Testis (tissue), 3 donors: ENCODE data around the gene OXT. TPM values are rescaled to one million over a fixed set of nuclear protein-coding genes. Genes with fewer than 3 reads are reported as not detected.

ENCODE experiments used
- DNase-seq: peaks from one replicate; pipeline ENCODE4 v3.0.0-alpha.2; 2019
- H3K27ac ChIP-seq, 2 donors: fragments of 200-600 bp; sonication (generic); one replicate each; pipeline ENCODE4 v1.5.1; 2019
- H3K27me3 ChIP-seq: fragments of 200-600 bp; sonication (generic); one replicate; pipeline ENCODE4 v1.5.1; 2019
- H3K36me3 ChIP-seq: fragments of 200-600 bp; sonication (generic); one replicate; pipeline ENCODE4 v1.5.1; 2017; ENCODE audit warnings: low read depth; ENCODE audit errors: missing control alignments
- H3K4me1 ChIP-seq: fragments of 200-600 bp; sonication (generic); one replicate; pipeline ENCODE4 v1.5.1; 2019
- H3K4me3 ChIP-seq, 2 donors: fragments of 200-600 bp; sonication (generic); one replicate each; pipeline ENCODE4 v1.5.1; 2017 to 2019
- H3K9me3 ChIP-seq: fragments of 200-600 bp; sonication (generic); one replicate; pipeline ENCODE4 v1.5.1; 2017
- POLR2A ChIP-seq: fragments of 450-650 bp; IDR thresholded peaks from one replicate; pipeline ENCODE4 v1.6.1; 2017; ENCODE audit warnings: antibody characterized with exemption, mild to moderate bottlenecking, moderate library complexity
- WGBS, 2 donors: methylation state at CpG; one replicate each; pipeline ENCODE4 v1.1.5; 2018; 5-methylcytosine and 5-hydroxymethylcytosine counted together
- intact Hi-C: fragments of 100-400 bp; cut with DNase I; formaldehyde crosslinking; loops from one replicate; pipeline ENCODE4 v1.15.1; 2023; ENCODE audit warnings: low total_unique reads
- polyA plus RNA-seq: library from polyadenylated mRNA; stranded (reverse); fragments of 350-450 nt; fragmentation: Illumina TruSeq; extraction: RNeasy Lipid Tissue Mini Kit (QIAGEN cat#74804); gene quantifications from one replicate; pipeline ENCODE4 v1.2.3, GENCODE V29; 2014; ENCODE audit warnings: low read depth, low replicate concordance; ENCODE audit not compliant: insufficient read depth
- total RNA-seq, 2 donors: library from RNA; depleted of rRNA; stranded (reverse); fragments of >200 nt; gene quantifications; one replicate each; pipeline ENCODE4 v1.2.3, GENCODE V29; 2016
- TF ChIP-seq, protein P1 (sequence below), 3 experiments: fragments of 450-650 bp in 2 of 3; fragments of 200-600 bp in 1 of 3; sonication (generic) in 1 of 3; IDR thresholded peaks; one replicate each; pipeline ENCODE4 v1.5.1; 2016 to 2019; ENCODE audit warnings: antibody characterized with exemption in 3 of 3, mild to moderate bottlenecking in 2 of 3, moderate library complexity in 1 of 3

Gene OXT
- total and polyA plus RNA-seq, 3 donors from 2014 or later, result 1.7 to 6.7 (median 3.7) TPM

DNA sequence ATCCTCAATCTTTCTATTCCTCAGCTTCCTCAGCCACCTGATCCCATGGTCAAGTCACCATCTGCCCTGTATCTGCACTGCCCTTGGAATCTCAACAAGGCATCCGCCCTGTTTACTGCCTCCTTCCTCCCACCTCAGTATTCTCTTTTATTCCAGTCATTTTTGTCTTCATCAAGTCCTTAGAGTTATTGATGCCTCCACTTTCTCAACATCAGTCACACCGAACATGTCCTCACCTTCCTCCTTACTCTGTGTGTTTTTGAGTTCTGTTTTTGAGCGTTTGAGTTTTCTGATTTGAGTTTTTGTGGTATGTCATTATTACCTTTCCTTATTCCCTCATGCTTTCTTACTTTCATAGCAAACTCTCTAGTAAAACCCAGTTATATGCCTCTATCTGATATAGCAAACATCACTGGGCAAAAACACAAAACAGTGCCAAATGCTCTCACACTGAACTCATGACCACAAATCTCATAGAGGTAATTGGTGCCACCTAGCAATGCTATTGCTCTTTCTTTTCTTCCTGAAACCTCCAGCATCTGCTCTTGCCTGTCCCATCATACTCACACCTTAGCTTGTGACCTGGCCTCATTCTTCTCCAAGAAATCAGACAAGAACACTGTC is 39.8 kb upstream of the OXT start:
- no peak overlapping the region for H3K4me3 ChIP-seq
- intact Hi-C loops, result no loop called here
- H3K36me3 ChIP-seq, result no peaks in the 10 kb centered on the region
- H3K27ac ChIP-seq, result no peak overlapping the region
- H3K4me1 ChIP-seq, result no peaks in the 10 kb centered on the region
- H3K9me3 ChIP-seq, result no peaks in the 10 kb centered on the region
- 92 to 97% methylated on average over 3 of the region's 3 CpGs for WGBS, 2 donors
- TF ChIP-seq, protein P1, sequence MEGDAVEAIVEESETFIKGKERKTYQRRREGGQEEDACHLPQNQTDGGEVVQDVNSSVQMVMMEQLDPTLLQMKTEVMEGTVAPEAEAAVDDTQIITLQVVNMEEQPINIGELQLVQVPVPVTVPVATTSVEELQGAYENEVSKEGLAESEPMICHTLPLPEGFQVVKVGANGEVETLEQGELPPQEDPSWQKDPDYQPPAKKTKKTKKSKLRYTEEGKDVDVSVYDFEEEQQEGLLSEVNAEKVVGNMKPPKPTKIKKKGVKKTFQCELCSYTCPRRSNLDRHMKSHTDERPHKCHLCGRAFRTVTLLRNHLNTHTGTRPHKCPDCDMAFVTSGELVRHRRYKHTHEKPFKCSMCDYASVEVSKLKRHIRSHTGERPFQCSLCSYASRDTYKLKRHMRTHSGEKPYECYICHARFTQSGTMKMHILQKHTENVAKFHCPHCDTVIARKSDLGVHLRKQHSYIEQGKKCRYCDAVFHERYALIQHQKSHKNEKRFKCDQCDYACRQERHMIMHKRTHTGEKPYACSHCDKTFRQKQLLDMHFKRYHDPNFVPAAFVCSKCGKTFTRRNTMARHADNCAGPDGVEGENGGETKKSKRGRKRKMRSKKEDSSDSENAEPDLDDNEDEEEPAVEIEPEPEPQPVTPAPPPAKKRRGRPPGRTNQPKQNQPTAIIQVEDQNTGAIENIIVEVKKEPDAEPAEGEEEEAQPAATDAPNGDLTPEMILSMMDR (IDR thresholded peaks at IDR 0.05), result no peak
- no peak for TF ChIP-seq POLR2A
- no peaks in the 10 kb centered on the region for H3K27me3 ChIP-seq
- DNase-seq, result no peak

DNA sequence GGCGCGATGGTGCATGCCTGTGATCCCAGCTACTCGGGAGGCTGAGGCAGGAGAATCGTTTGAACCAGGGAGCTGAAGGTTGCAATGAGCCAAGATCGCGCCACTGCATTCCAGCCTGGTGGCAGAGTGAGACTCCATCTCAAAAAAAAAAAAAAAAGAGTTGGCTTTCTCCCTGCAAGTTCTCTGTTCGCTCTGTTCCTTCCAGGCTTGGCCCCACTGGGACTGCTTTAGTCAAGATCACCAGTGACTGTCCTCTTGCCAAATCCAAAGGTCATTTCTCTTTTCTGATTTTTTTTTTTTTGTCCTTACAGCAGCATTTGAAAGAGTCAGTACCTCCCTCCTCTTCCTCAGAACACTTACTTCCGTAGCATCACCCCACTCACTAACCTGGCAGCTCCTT is 38.8 kb upstream of the OXT start:
- H3K9me3 ChIP-seq, result no peaks in the 10 kb centered on the region
- no peaks in the 10 kb centered on the region for H3K27me3 ChIP-seq
- TF ChIP-seq, protein P1 (IDR thresholded peaks at IDR 0.05), result no peak
- TF ChIP-seq POLR2A, result no peak
- no peaks in the 10 kb centered on the region for H3K36me3 ChIP-seq
- 64 to 67% methylated on average over 8 of the region's 8 CpGs for WGBS, 2 donors
- no peaks in the 10 kb centered on the region for H3K4me1 ChIP-seq
- no peak overlapping the region for H3K4me3 ChIP-seq
- H3K27ac ChIP-seq, result no peak overlapping the region
- intact Hi-C loops, result no loop called here
- peak; percentile 46 for DNase-seq

DNA sequence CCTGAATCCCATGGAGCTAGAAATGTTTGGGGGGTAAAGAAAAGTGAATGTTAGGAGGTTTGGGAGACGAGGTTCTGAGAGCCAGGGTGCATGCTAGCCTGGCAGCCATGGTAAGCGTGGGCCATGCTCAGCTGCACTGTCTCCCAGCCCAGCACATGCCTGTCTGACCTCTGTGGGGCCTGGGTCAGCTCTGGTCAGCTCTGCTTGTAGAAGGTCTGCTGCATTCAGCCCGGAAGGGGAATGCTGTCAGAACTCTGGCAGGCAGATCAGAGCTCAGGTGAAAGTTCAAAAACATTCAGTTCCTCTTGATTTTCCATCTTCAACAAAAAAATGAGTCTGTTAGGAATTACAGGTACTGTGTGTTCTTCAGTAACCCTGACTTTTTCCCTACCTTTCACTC is 33.8 kb upstream of the OXT start:
- TF ChIP-seq POLR2A, result no peak
- TF ChIP-seq, protein P1 (IDR thresholded peaks at IDR 0.05), result no peak
- Histone ChIP-seq H3K36me3 (no peaks in the 10 kb centered on the region), H3K4me1 (peaks cover 11% of the 10 kb centered on the region), H3K27ac (no peak overlapping the region), H3K9me3 (no peaks in the 10 kb centered on the region), H3K27me3 (no peaks in the 10 kb centered on the region), H3K4me3 (no peak overlapping the region)
- WGBS, 2 donors, result 79 to 84% methylated on average over 3 of the region's 3 CpGs
- DNase-seq, result no peak
- intact Hi-C loops, result no loop called here

DNA sequence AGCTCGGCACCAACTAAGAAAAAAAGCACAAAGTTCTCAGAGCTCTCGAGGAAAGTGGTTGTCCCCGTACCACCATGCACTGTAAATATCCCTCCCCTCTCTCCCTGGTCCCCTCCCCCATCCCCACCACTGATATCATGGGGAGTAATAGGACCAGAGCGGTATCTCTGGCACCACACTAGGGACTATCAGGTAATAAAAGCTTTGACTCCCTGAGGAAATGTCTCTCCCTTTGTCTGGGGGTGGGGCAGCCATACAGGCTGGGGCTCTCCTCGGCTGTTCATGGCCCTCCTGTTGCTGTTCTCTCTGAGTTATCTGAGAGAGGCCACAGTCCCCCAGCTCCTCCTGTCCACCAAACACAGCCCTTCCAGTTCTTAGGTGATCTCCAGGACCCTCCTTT is 33.0 kb upstream of the OXT start:
- 83 to 86% methylated on average over 5 of the region's 5 CpGs for WGBS, 2 donors
- Histone ChIP-seq H3K4me3 (no peak overlapping the region), H3K36me3 (no peaks in the 10 kb centered on the region), H3K4me1 (peaks cover 12% of the 10 kb centered on the region), H3K9me3 (no peaks in the 10 kb centered on the region), H3K27me3 (no peaks in the 10 kb centered on the region), H3K27ac (no peak overlapping the region)
- no peak for TF ChIP-seq POLR2A
- TF ChIP-seq, protein P1 (IDR thresholded peaks at IDR 0.05), result no peak
- intact Hi-C loops, result no loop called here
- no peak for DNase-seq

DNA sequence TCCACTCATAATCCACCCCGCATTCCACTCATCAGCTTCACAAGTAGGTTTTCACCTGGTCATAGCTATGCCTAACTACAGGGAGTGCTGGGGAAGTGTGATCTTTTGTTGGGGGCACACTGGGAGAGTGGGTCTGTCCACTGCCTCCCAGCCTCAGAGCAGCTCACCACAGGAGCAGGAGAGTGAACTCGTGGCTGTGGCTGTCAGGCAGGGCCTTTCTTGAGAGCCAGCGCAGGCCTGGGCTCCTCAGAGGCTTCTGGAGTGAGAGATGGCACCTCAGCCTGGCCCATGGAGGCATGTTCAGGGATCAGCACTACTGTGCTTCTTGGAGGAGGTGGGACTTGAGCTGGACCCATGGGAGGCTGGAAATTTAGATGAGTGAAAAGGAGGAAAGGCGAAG is 32.0 kb upstream of the OXT start:
- no peak overlapping the region for H3K4me3 ChIP-seq
- no peak for DNase-seq
- peaks cover 12% of the 10 kb centered on the region for H3K4me1 ChIP-seq
- WGBS, 2 donors, result 83 to 95% methylated on average over 4 of the region's 4 CpGs
- no peak overlapping the region for H3K27ac ChIP-seq
- no peaks in the 10 kb centered on the region for H3K36me3 ChIP-seq
- TF ChIP-seq, protein P1 (IDR thresholded peaks at IDR 0.05), result no peak
- no peak for TF ChIP-seq POLR2A
- intact Hi-C loops, result no loop called here
- no peaks in the 10 kb centered on the region for H3K9me3 ChIP-seq
- no peaks in the 10 kb centered on the region for H3K27me3 ChIP-seq
